GM23248 (cell line): ENCODE results near the gene NAXE. TPM values are rescaled to one million over a fixed set of nuclear protein-coding genes. Genes with fewer than 3 reads are reported as not detected.

ENCODE experiments used
- DNase-seq: peaks from one replicate; pipeline ENCODE4 v3.0.0-alpha.2; 2015
- H2AFZ ChIP-seq: fragments of 200-600 bp; sonication (generic); 2 replicates; pipeline ENCODE4 v1.6.1; 2016; ENCODE audit warnings: antibody characterized with exemption
- H3F3A ChIP-seq: fragments of 200-600 bp; sonication (generic); 2 replicates; pipeline ENCODE4 v1.6.1; 2016; ENCODE audit warnings: mild to moderate bottlenecking, antibody characterized with exemption, mixed run types; ENCODE audit not compliant: insufficient read depth
- H3K27ac ChIP-seq: fragments of 200-600 bp; sonication (generic); 2 replicates; pipeline ENCODE4 v1.5.1; 2016; ENCODE audit warnings: mild to moderate bottlenecking
- H3K27me3 ChIP-seq: fragments of 200-600 bp; sonication (generic); replicated peaks from 2 replicates; pipeline ENCODE4 v1.6.1; 2016; ENCODE audit warnings: mild to moderate bottlenecking; ENCODE audit not compliant: insufficient read depth
- H3K36me3 ChIP-seq: fragments of 200-600 bp; sonication (generic); 2 replicates; pipeline ENCODE4 v1.6.1; 2016; ENCODE audit warnings: low read depth, mild to moderate bottlenecking
- H3K4me1 ChIP-seq: fragments of 200-600 bp; sonication (generic); 2 replicates; pipeline ENCODE4 v1.6.1; 2016; ENCODE audit warnings: mild to moderate bottlenecking; ENCODE audit not compliant: insufficient read depth
- H3K4me2 ChIP-seq: fragments of 200-600 bp; sonication (generic); one replicate; pipeline ENCODE4 v1.6.1; 2016; ENCODE audit warnings: mild to moderate bottlenecking; ENCODE audit not compliant: unreplicated experiment
- H3K4me3 ChIP-seq: fragments of 200-600 bp; sonication (generic); 2 replicates; pipeline ENCODE4 v1.5.1; 2016; ENCODE audit warnings: mild to moderate bottlenecking
- H3K79me2 ChIP-seq: fragments of 200-600 bp; sonication (generic); 2 replicates; pipeline ENCODE4 v1.6.1; 2016; ENCODE audit warnings: mild to moderate bottlenecking; ENCODE audit not compliant: insufficient read depth
- H3K9ac ChIP-seq: fragments of 200-600 bp; sonication (generic); 2 replicates; pipeline ENCODE4 v1.6.1; 2016; ENCODE audit warnings: mild to moderate bottlenecking
- H3K9me2 ChIP-seq: fragments of 200-600 bp; sonication (generic); 2 replicates; pipeline ENCODE4 v1.6.1; 2016; ENCODE audit warnings: mixed run types, mild to moderate bottlenecking, moderate library complexity; ENCODE audit not compliant: insufficient read depth
- H3K9me3 ChIP-seq: fragments of 200-600 bp; sonication (generic); one replicate; pipeline ENCODE4 v1.6.1; 2017; ENCODE audit warnings: low read depth
- H4K20me1 ChIP-seq: fragments of 200-600 bp; sonication (generic); 2 replicates; pipeline ENCODE4 v1.6.0; 2016; ENCODE audit not compliant: insufficient read depth
- EZH2 ChIP-seq: fragments of 200-600 bp; sonication (generic); IDR thresholded peaks from 2 replicates; pipeline ENCODE4 v1.6.1; 2018; ENCODE audit warnings: antibody characterized with exemption, mild to moderate bottlenecking; ENCODE audit not compliant: insufficient read depth, poor library complexity, severe bottlenecking
- EZH2phosphoT487 ChIP-seq: fragments of 200-600 bp; sonication (generic); IDR thresholded peaks from 2 replicates; pipeline ENCODE4 v1.6.1; 2018; ENCODE audit warnings: antibody characterized with exemption, moderate library complexity, mild to moderate bottlenecking, low read depth; ENCODE audit not compliant: insufficient read depth
- WGBS, 2 experiments: methylation state at CpG; one replicate each; pipeline ENCODE4 v1.1.6; 2015 to 2017; ENCODE audit warnings: low lambda C conversion rate in 2 of 2, low coverage in 1 of 2; ENCODE audit errors: missing lambda C conversion rate in 2 of 2; 5-methylcytosine and 5-hydroxymethylcytosine counted together
- in situ Hi-C: fragments of 300-500 bp; cut with MboI; formaldehyde crosslinking; loops from 2 replicates; pipeline ENCODE4 v1.15.0; 2020
- polyA plus RNA-seq: library from polyadenylated mRNA; unstranded; fragments of >200 nt; fragmentation: Nextera tagmentation; extraction: Ambion mirVana; gene quantifications from 2 replicates; pipeline ENCODE4 v1.2.1, GENCODE V29; 2016
- total RNA-seq: library from RNA; depleted of rRNA; stranded (reverse); fragments of >200 nt; shearing (Covaris generic); gene quantifications from 2 replicates; pipeline ENCODE4 v1.2.3, GENCODE V29; 2014

Gene NAXE
- total and polyA plus RNA-seq, 2 experiments from 2014 or later = 51.2 to 87.4 TPM

- Histone ChIP-seq H3K27ac (no peak overlapping the region), H3K9ac (no peak overlapping the region), H3K4me3 (no peak overlapping the region), H3K36me3 (no peaks in the 10 kb centered on the region), H2AFZ (no peak overlapping the region), H3K27me3 (no peaks in the 10 kb centered on the region), H3F3A (no peaks in the 10 kb centered on the region), H3K79me2 (no peaks in the 10 kb centered on the region), H3K9me3 (no peaks in the 10 kb centered on the region), H3K9me2 (no peaks in the 10 kb centered on the region), H4K20me1 (no peaks in the 10 kb centered on the region), H3K4me2 (no peak overlapping the region), H3K4me1 (peaks cover 11% of the 10 kb centered on the region)
- DNase-seq = no peak
- 85% methylated on average over 8 of the region's 8 CpGs for WGBS, 2 experiments
- no peak for TF ChIP-seq EZH2phosphoT487
- no peak for TF ChIP-seq EZH2
- in situ Hi-C loops = no loop called here
Observed at GRCh38 chr1:156554971-156555370, 36.6 kb upstream of the NAXE start.

GRCh38 chr1:156555715-156556114 lies 35.9 kb upstream of the NAXE start:
- H4K20me1 ChIP-seq = no peaks in the 10 kb centered on the region
- H3F3A ChIP-seq = no peaks in the 10 kb centered on the region
- H3K9ac ChIP-seq = no peak overlapping the region
- no peaks in the 10 kb centered on the region for H3K79me2 ChIP-seq
- H3K27ac ChIP-seq = no peak overlapping the region
- no peaks in the 10 kb centered on the region for H3K36me3 ChIP-seq
- no peak for DNase-seq
- 25 to 29% methylated on average over 2 of the region's 2 CpGs for WGBS, 2 experiments
- peaks cover 11% of the 10 kb centered on the region for H3K4me1 ChIP-seq
- no peaks in the 10 kb centered on the region for H3K9me2 ChIP-seq
- H3K9me3 ChIP-seq = no peaks in the 10 kb centered on the region
- no peak overlapping the region for H3K4me3 ChIP-seq
- H2AFZ ChIP-seq = no peak overlapping the region
- no peaks in the 10 kb centered on the region for H3K27me3 ChIP-seq
- no peak overlapping the region for H3K4me2 ChIP-seq
- in situ Hi-C loops = no loop called here
- TF ChIP-seq EZH2phosphoT487 (no peak), EZH2 (no peak)

GRCh38 chr1:156556354-156556753 lies 35.2 kb upstream of the NAXE start:
- Histone ChIP-seq H3K36me3 (no peaks in the 10 kb centered on the region), H4K20me1 (no peaks in the 10 kb centered on the region), H3K9me2 (no peaks in the 10 kb centered on the region), H3K27me3 (no peaks in the 10 kb centered on the region), H2AFZ (no peak overlapping the region), H3K4me3 (no peak overlapping the region), H3K9ac (no peak overlapping the region), H3K4me2 (no peak overlapping the region), H3K9me3 (no peaks in the 10 kb centered on the region), H3K27ac (no peak overlapping the region), H3K79me2 (no peaks in the 10 kb centered on the region), H3K4me1 (peaks cover 11% of the 10 kb centered on the region), H3F3A (no peaks in the 10 kb centered on the region)
- no peak for TF ChIP-seq EZH2phosphoT487
- TF ChIP-seq EZH2 = no peak
- in situ Hi-C loops = no loop called here
- no peak for DNase-seq
- WGBS, 2 experiments = 84 to 86% methylated on average over 9 of the region's 9 CpGs

GRCh38 chr1:156559086-156559796 lies 32.3 kb upstream of the NAXE start:
- no peaks in the 10 kb centered on the region for H4K20me1 ChIP-seq
- H3K9me2 ChIP-seq = no peaks in the 10 kb centered on the region
- H3K4me3 ChIP-seq = no peak overlapping the region
- H3K27ac ChIP-seq = no peak overlapping the region
- no peaks in the 10 kb centered on the region for H3K27me3 ChIP-seq
- H3K4me2 ChIP-seq = no peak overlapping the region
- H3K79me2 ChIP-seq = no peaks in the 10 kb centered on the region
- DNase-seq = no peak
- WGBS, 2 experiments = 81 to 83% methylated on average over 7 of the region's 8 CpGs
- no peak overlapping the region for H3K9ac ChIP-seq
- no peak overlapping the region for H2AFZ ChIP-seq
- H3K4me1 ChIP-seq = no peaks in the 10 kb centered on the region
- TF ChIP-seq EZH2 = no peak
- no peak for TF ChIP-seq EZH2phosphoT487
- no peaks in the 10 kb centered on the region for H3K9me3 ChIP-seq
- in situ Hi-C loops = no loop called here
- H3K36me3 ChIP-seq = no peaks in the 10 kb centered on the region
- H3F3A ChIP-seq = no peaks in the 10 kb centered on the region
